NCI-H1694 treated with DMSO at 0.1 percent for 48 hours (cell line): ENCODE data around the gene RBL2.
"Not testable (repeated sequence)": the region's sequence is repeated elsewhere in the genome, so short reads cannot be mapped to it uniquely, and the experiment has no call there.

Experiments used
- DNase-seq: peaks from one replicate; lab custom pipeline; 2025; lab: John Stamatoyannopoulos, UW

The RBL2 gene

DNA sequence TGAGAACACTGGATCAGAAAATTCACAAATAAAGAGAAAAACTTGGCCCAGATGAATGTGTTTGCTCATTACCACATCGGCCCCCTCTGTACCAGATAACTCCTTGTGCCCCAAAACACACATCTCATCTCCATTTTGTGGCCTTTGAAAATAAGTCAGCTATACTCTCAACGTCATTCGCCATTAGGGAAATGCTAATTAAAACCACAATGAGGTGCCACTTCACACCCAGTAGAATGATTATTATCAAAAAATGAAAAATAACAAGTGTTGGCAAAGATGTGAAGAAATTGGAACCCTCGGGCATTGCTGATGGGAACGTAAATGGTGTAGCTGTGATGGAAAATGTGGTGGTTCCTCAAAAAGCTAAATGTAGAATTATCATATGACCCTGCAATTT is 103.4 kb downstream of the RBL2 start:
- no peak for DNase-seq

DNA sequence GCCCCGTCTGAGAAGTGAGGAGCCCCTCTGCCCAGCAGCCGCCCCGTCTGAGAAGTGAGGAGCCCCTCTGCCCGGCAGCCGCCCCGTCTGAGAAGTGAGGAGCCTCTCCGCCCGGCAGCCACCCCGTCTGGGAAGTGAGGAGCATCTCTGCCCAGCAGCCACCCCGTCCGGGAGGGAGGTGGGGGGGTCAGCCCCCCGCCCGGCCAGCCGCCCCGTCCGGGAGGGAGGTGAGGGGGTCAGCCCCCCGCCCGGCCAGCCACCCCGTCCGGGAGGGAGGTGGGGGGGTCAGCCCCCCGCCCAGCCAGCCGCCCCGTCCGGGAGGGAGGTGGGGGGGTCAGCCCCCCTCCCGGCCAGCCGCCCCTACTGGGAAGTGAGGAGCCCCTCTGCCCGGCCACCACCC is 105.1 kb downstream of the RBL2 start:
- not testable (repeated sequence) for DNase-seq

DNA sequence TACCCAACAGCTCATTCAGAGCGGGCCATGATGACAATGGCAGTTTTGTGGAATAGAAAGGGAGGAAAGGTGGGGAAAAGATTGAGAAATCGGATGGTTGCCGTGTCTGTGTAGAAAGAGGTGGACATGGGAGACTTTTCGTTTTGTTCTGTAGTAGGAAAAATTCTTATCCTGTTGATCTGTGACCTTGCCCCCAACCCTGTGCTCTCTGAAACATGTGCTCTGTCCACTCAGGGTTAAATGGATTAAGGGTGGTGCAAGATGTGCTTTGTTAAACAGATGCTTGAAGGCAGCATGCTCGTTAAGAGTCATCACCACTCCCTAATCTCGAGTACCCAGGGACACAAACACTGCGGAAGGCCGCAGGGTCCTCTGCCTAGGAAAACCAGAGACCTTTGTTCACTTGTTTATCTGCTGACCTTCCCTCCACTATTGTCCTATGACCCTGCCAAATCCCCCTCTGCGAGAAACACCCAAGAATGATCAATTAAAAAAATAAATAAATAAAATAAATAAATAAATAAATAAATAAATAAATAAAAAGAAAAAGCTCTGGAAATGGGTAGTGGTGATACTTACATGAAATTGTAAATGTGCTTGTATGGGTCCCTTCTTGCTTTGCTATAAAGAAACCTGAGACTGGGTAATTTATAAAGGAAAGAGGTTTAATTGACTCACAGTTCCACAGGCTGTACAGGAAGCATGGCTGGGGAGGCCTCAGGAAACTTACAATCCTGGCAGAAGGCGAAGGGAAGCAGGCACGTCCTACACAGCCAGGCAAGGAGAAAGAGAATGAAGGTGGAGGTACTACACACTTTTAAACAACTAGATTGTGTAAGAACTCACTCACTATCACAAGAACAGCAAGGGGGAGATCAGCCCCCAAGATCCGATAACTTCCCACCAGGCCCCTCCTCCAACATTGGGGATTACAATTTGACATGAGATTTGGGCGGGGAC is 105.8 kb downstream of the RBL2 start:
- DNase-seq = not testable (repeated sequence)
